GM12864 (cell line): Measurements from ENCODE around the gene PITX1.
"Not testable (repeated sequence)": the region's sequence is repeated elsewhere in the genome, so short reads cannot be mapped to it uniquely, and the experiment has no call there.

Source experiments
- DNase-seq: peaks from one replicate; pipeline ENCODE4 v3.0.0-alpha.2; 2011; ENCODE audit warnings: low read depth
- H3K4me3 ChIP-seq: 2 replicates; pipeline ENCODE4 v1.5.1; 2011; ENCODE audit warnings: mild to moderate bottlenecking, low read depth, low read length, control low read depth
- CTCF ChIP-seq: IDR thresholded peaks from 2 replicates; pipeline ENCODE4 v1.5.1; 2011; ENCODE audit warnings: low read depth, mild to moderate bottlenecking, moderate library complexity, low read length, control low read depth, inconsistent platforms; ENCODE audit errors: missing control alignments

PITX1 gene

DNA sequence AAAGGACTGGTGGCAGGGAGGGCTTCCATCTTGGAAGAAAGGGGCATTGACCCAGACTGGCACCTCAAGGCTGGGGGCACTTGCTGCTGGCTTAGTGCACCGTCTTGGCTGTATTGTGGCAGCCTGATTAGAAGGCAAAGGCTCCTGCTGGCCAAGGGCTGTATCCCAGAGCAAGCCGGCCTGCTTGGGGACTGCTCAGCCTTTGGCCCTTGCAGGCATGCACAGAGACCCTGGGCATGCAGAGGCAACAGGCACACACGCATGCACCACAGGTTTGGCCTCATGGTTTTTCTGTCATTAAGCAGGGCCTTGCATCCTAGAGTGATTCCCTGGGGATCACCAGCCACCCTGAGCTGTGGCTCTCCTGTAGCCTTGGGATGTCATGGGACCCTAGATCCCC is 29.0 kb downstream of the PITX1 start:
- no peak overlapping the region for H3K4me3 ChIP-seq
- no peak for DNase-seq
- no peak for TF ChIP-seq CTCF

DNA sequence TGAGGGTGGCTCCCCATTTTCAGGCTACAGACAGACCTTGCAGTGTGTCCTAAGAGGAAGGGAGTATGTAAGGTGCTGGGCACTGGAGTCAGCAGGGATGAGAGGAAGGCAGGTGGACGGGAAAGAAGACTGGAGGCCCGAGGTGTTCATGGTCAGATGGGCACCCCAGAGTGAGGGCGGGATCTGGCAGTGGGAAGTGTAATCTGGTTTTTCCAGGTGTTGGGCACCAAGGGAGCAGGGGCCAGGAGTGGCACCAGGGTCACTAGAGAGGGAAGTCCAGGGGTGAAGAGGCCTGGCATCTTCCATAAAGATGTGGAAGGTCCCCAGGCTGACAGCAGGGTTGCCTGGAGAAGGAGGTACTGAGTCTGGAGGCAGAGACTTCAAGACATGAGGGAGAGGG is 29.7 kb downstream of the PITX1 start:
- no peak for TF ChIP-seq CTCF
- no peak for DNase-seq
- no peak overlapping the region for H3K4me3 ChIP-seq

- not testable (repeated sequence) for H3K4me3 ChIP-seq, DNase-seq
Observed at GRCh38 chr5:134998068-134998467, 36.0 kb downstream of the PITX1 start.

DNA sequence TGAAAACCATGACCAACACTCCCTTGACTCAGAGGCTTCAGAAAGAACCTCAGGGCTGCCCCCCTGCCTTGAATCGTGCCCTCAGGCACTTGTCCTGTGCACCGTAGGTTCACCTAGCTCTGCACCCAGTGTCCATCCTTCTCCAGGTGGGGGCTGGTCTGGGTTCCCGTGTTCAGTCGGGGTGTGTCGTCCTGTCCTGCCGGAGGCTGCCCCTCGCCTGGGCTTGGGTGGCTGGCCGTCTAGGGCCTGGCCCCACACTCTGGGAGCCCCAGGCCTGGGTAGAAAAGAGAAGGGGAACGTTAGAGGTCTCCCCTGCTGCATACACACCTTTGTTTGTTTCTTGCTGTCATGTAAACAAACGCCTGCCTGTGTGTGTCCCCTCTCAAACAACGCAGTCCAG is 37.0 kb downstream of the PITX1 start:
- no peak overlapping the region for H3K4me3 ChIP-seq
- DNase-seq: no peak
- no peak for TF ChIP-seq CTCF

DNA sequence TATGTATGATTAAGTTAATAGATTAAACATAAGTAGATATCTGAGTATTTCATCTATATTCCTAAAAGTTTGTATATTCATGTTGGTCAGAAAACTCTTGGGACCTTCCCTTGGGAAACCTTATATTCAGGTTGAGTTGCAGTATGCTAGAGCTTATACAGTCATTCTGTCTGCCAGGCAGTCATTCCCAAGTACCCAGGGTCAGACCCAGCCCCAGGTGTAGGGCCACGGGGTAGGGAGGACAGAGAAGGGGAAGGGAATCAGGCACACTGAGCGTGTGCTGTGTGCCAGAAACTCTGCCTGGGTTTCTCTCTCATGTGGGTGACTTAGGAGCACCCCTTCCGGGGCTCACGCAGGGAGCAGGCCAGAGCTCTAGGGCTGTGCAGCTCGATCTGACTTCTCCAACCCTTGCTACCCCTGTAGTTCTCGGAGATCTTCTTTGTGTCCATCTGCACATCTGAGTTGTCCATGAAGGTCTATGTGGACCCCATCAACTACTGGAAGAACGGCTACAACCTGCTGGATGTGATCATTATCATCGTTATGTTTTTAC is 38.1 kb downstream of the PITX1 start:
- DNase-seq: no peak
- no peak overlapping the region for H3K4me3 ChIP-seq
- TF ChIP-seq CTCF: no peak

GRCh38 chr5:134994560-134995156 is 39.4 kb downstream of the PITX1 start:
- H3K4me3 ChIP-seq: no peak overlapping the region
- DNase-seq: no peak
- TF ChIP-seq CTCF: no peak

- H3K4me3 ChIP-seq: no peak overlapping the region
- DNase-seq: no peak
- no peak for TF ChIP-seq CTCF
Observed at GRCh38 chr5:134993161-134993560, 40.9 kb downstream of the PITX1 start.
